Measurements from ENCODE around the gene SLK. TPM values are rescaled to one million over a fixed set of nuclear protein-coding genes. Genes with fewer than 3 reads are reported as not detected.

Gene SLK
- total and polyA plus RNA-seq, 2 of the 13 experiments (the other 11 are each of a cell fraction or from before 2014, with no cell fraction given), result 3.4 to 22.8 TPM

- Histone ChIP-seq H3K9me3 (ENCODE audit: low read length) (no peaks in the 10 kb centered on the region), H3K9ac (ENCODE audit: insufficient read depth, low read depth, low read length) (no peak overlapping the region), H3K27ac (ENCODE audit: extremely low read length, insufficient read depth, low read length) (no peak overlapping the region), H3K4me2 (ENCODE audit: low read depth, low read length) (no peak overlapping the region), H3K4me1 (ENCODE audit: insufficient read depth, low read length) (no peaks in the 10 kb centered on the region; the same call in 1 of the 2 replicates), H4K20me1 (ENCODE audit: insufficient read depth, low read length) (no peaks in the 10 kb centered on the region), H3K79me2 (ENCODE audit: insufficient read depth, low read length) (no peaks in the 10 kb centered on the region), H3K36me3 (replicated peaks in 1 of 2; ENCODE audit: control insufficient read depth in 1 of 2, insufficient read depth in 2 of 2, low read length in 2 of 2) (no peaks in the 10 kb centered on the region), H3K27me3 (ENCODE audit: control insufficient read depth in 1 of 2, insufficient read depth in 2 of 2, low read length in 2 of 2) (peaks cover 5 to 46% of the 10 kb centered on the region in 2 experiments), H3K4me3 (replicated peaks in 1 of 3; ENCODE audit: insufficient read depth in 1 of 3, low read depth in 2 of 3, low read length in 3 of 3) (no peak overlapping the region), H2AFZ (ENCODE audit: low read length) (no peak overlapping the region)
- intact Hi-C loops (cut with micrococcal nuclease; ENCODE audit: unreplicated experiment) (no loop called here), in situ Hi-C loops (cut with HindIII; ENCODE audit: extremely low pct_ligation_motif_present, low pct_unique_long_range_greater_than_20kb) (loop anchor here (10.0 kb wide), 1 partner anchor 314 kb away; the partner anchor contains the start of gene CFAP58)
- ATAC-seq (no peak), DNase-seq (ENCODE audit: low spot score) (no peak), FAIRE-seq (no peak)
- WGBS (ENCODE audit: low lambda C conversion rate), result 4% methylated on average over 8 of the region's 9 CpGs
- ChIA-PET CTCF (ENCODE audit: low intra/inter-chr PET ratio, low total read pairs) (no interaction called here), POLR2A (no interaction called here)
- BruUV-seq (replicated peaks), result no TSS peak
- TF ChIP-seq HDAC2 (CRISPR knock-in tag; IDR thresholded peaks at IDR 0.05) (no peak), RAD21 (CRISPR knock-in tag; IDR thresholded peaks at IDR 0.05) (no peak), IRF1 (CRISPR knock-in tag; IDR thresholded peaks at IDR 0.05; ENCODE audit: low read depth) (no peak), HOMEZ (CRISPR knock-in tag; IDR thresholded peaks at IDR 0.05; ENCODE audit: low read depth) (no peak), GRHL1 (CRISPR knock-in tag; conservative IDR thresholded peaks at IDR 0.05) (no peak), HMG20A (CRISPR knock-in tag; IDR thresholded peaks at IDR 0.05; ENCODE audit: borderline replicate concordance) (no peak), STAG1 (CRISPR knock-in tag; IDR thresholded peaks at IDR 0.05) (no peak), FOSL2 (CRISPR knock-in tag; IDR thresholded peaks at IDR 0.05) (no peak), RBM39 (IDR thresholded peaks at IDR 0.05; ENCODE audit: low read depth, low read length, poor library complexity, severe bottlenecking) (no peak), POLR2AphosphoS5 (IDR thresholded peaks at IDR 0.05; ENCODE audit: low read depth, low read length) (no peak), ZNF292 (CRISPR knock-in tag; IDR thresholded peaks at IDR 0.05; ENCODE audit: borderline replicate concordance, low read depth) (no peak), MTF1 (CRISPR knock-in tag; IDR thresholded peaks at IDR 0.05) (no peak), ZNF350 (CRISPR knock-in tag; IDR thresholded peaks at IDR 0.05; ENCODE audit: borderline replicate concordance, low read depth) (no peak), GLI4 (CRISPR knock-in tag; IDR thresholded peaks at IDR 0.05; ENCODE audit: borderline replicate concordance) (no peak), MTA3 (CRISPR knock-in tag; IDR thresholded peaks at IDR 0.05) (no peak), KDM5A (IDR thresholded peaks at IDR 0.05; ENCODE audit: borderline replicate concordance, low read length) (no peak)
- TF ChIP-seq, protein P1, sequence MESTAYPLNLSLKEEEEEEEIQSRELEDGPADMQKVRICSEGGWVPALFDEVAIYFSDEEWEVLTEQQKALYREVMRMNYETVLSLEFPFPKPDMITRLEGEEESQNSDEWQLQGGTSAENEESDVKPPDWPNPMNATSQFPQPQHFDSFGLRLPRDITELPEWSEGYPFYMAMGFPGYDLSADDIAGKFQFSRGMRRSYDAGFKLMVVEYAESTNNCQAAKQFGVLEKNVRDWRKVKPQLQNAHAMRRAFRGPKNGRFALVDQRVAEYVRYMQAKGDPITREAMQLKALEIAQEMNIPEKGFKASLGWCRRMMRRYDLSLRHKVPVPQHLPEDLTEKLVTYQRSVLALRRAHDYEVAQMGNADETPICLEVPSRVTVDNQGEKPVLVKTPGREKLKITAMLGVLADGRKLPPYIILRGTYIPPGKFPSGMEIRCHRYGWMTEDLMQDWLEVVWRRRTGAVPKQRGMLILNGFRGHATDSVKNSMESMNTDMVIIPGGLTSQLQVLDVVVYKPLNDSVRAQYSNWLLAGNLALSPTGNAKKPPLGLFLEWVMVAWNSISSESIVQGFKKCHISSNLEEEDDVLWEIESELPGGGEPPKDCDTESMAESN (CRISPR knock-in tag; conservative IDR thresholded peaks at IDR 0.05), result no peak
Observed at GRCh38 chr10:104040862-104041789, 74.2 kb downstream of the SLK start.

Data from HepG2 (cell line).